Measurements from ENCODE around the gene SIK3. TPM values are rescaled to one million over a fixed set of nuclear protein-coding genes. Genes with fewer than 3 reads are reported as not detected.

SIK3 gene
- total RNA-seq, 2 donors from 2014 or later = 37.2 to 43.5 TPM

GRCh38 chr11:116970485-116971292 lies 127.5 kb downstream of the SIK3 start:
- no peaks in the 10 kb centered on the region for H3K36me3 ChIP-seq (ENCODE audit: control insufficient read depth, insufficient read depth, low read length)
- no peak overlapping the region for H3K9ac ChIP-seq (ENCODE audit: extremely low read depth, low read length, poor library complexity, severe bottlenecking)
- Mint-ChIP-seq H3K27me3 (ENCODE audit: insufficient read depth) (no peaks in the 10 kb centered on the region), H3K9me3 (no peaks in the 10 kb centered on the region), H3K4me3 (no peak overlapping the region), H3K36me3 (ENCODE audit: low read depth) (peaks cover 2% of the 10 kb centered on the region), H3K4me1 (peaks cover 30% of the 10 kb centered on the region), H3K27ac (no peak overlapping the region)
- H3K4me1 ChIP-seq (ENCODE audit: control insufficient read depth, insufficient read depth, low read length) = peaks cover 3% of the 10 kb centered on the region
- no peak for DNase-seq
- H3K27ac ChIP-seq (ENCODE audit: low read depth, low read length) = no peak overlapping the region
- no peaks in the 10 kb centered on the region for H3K9me3 ChIP-seq (ENCODE audit: control insufficient read depth, low read length)
- H3K27me3 ChIP-seq (ENCODE audit: control insufficient read depth, insufficient read depth, low read length, poor library complexity, severe bottlenecking) = no peaks in the 10 kb centered on the region
- TF ChIP-seq CTCF (conservative IDR thresholded peaks at IDR 0.05) = no peak
- no peak overlapping the region for H3K4me3 ChIP-seq (ENCODE audit: low read length)
- 95 to 100% methylated on average over 5 to 6 of the region's 6 CpGs for WGBS, 2 experiments (ENCODE audit: insufficient coverage in 1 of 2, insufficient read length in 1 of 2)

- H3K36me3 ChIP-seq (ENCODE audit: control insufficient read depth, insufficient read depth, low read length) = no peaks in the 10 kb centered on the region
- Mint-ChIP-seq H3K4me3 (no peak overlapping the region), H3K36me3 (ENCODE audit: low read depth) (peaks cover 2% of the 10 kb centered on the region), H3K4me1 (peaks cover 30% of the 10 kb centered on the region), H3K27ac (peak overlapping the region; percentile 45), H3K27me3 (ENCODE audit: insufficient read depth) (no peaks in the 10 kb centered on the region), H3K9me3 (no peaks in the 10 kb centered on the region)
- no peaks in the 10 kb centered on the region for H3K9me3 ChIP-seq (ENCODE audit: control insufficient read depth, low read length)
- no peak overlapping the region for H3K27ac ChIP-seq (ENCODE audit: low read depth, low read length)
- no peak overlapping the region for H3K9ac ChIP-seq (ENCODE audit: extremely low read depth, low read length, poor library complexity, severe bottlenecking)
- TF ChIP-seq CTCF (conservative IDR thresholded peaks at IDR 0.05) = no peak
- DNase-seq = no peak
- no peak overlapping the region for H3K4me3 ChIP-seq (ENCODE audit: low read length)
- H3K4me1 ChIP-seq (ENCODE audit: control insufficient read depth, insufficient read depth, low read length) = peaks cover 3% of the 10 kb centered on the region
- no peaks in the 10 kb centered on the region for H3K27me3 ChIP-seq (ENCODE audit: control insufficient read depth, insufficient read depth, low read length, poor library complexity, severe bottlenecking)
- WGBS, 2 experiments (ENCODE audit: insufficient coverage in 1 of 2, insufficient read length in 1 of 2) = 85 to 91% methylated on average over 2 of the region's 2 CpGs
Observed at GRCh38 chr11:116969694-116970093, 128.5 kb downstream of the SIK3 start.

- Histone ChIP-seq H3K36me3 (ENCODE audit: control insufficient read depth, insufficient read depth, low read length) (no peaks in the 10 kb centered on the region), H3K9ac (ENCODE audit: extremely low read depth, low read length, poor library complexity, severe bottlenecking) (no peak overlapping the region), H3K27me3 (ENCODE audit: control insufficient read depth, insufficient read depth, low read length, poor library complexity, severe bottlenecking) (no peaks in the 10 kb centered on the region), H3K27ac (ENCODE audit: low read depth, low read length) (no peak overlapping the region), H3K4me3 (ENCODE audit: low read length) (no peak overlapping the region), H3K9me3 (ENCODE audit: control insufficient read depth, low read length) (no peaks in the 10 kb centered on the region), H3K4me1 (ENCODE audit: control insufficient read depth, insufficient read depth, low read length) (peaks cover 3% of the 10 kb centered on the region)
- H3K27me3 Mint-ChIP-seq (ENCODE audit: insufficient read depth) = no peaks in the 10 kb centered on the region
- peaks cover 2% of the 10 kb centered on the region for H3K36me3 Mint-ChIP-seq (ENCODE audit: low read depth)
- no peak for TF ChIP-seq CTCF (conservative IDR thresholded peaks at IDR 0.05)
- no peak overlapping the region for H3K4me3 Mint-ChIP-seq
- WGBS, 2 experiments (ENCODE audit: insufficient coverage in 1 of 2, insufficient read length in 1 of 2) = 90 to 93% methylated on average over 2 to 4 of the region's 4 CpGs
- H3K27ac Mint-ChIP-seq = no peak overlapping the region
- H3K4me1 Mint-ChIP-seq = peaks cover 23% of the 10 kb centered on the region
- no peak for DNase-seq
- no peaks in the 10 kb centered on the region for H3K9me3 Mint-ChIP-seq
Observed at GRCh38 chr11:116964269-116964668, 134.0 kb downstream of the SIK3 start.
